Measurements from ENCODE around the gene LRRN3. TPM values are rescaled to one million over a fixed set of nuclear protein-coding genes. Genes with fewer than 3 reads are reported as not detected.

The LRRN3 gene
- total RNA-seq, 1 donor from 2014 or later = 5.2 TPM

- H3K9me3 ChIP-seq (ENCODE audit: control insufficient read depth in 3 of 3, low read length in 3 of 3) = no peaks in the 10 kb centered on the region
- H3K4me1 ChIP-seq (ENCODE audit: control insufficient read depth in 3 of 3, insufficient read depth in 3 of 3, low read length in 3 of 3) = no peaks in the 10 kb centered on the region
- H3K4me3 ChIP-seq (ENCODE audit: low read length in 3 of 3) = no peak overlapping the region
- H3K36me3 ChIP-seq (ENCODE audit: control insufficient read depth in 3 of 3, insufficient read depth in 3 of 3, low read length in 3 of 3) = no peaks in the 10 kb centered on the region
- no peak overlapping the region for H3K9ac ChIP-seq (ENCODE audit: low read depth in 1 of 3, low read length in 3 of 3)
- H3K27me3 ChIP-seq (ENCODE audit: control insufficient read depth in 3 of 3, insufficient read depth in 3 of 3, low read length in 3 of 3) = no peaks in the 10 kb centered on the region
- no peak overlapping the region for H3K27ac ChIP-seq (ENCODE audit: low read depth, low read length)
These were observed 83.6 kb downstream of the LRRN3 start for GRCh38 chr7:111174510-111174909.

All from skeletal muscle tissue (tissue), 4 donors.